DOHH2 (cell line): Measurements from ENCODE around the gene CDK6.

Experiments
- H3F3A ChIP-seq: fragments of 200-600 bp; sonication (generic), shearing (Covaris generic); 2 replicates; pipeline ENCODE4 v1.6.0; 2016; ENCODE audit warnings: antibody characterized with exemption, mild to moderate bottlenecking; ENCODE audit not compliant: control insufficient read depth, insufficient read depth
- H3K27ac ChIP-seq: fragments of 200-600 bp; sonication (generic); 2 replicates; pipeline ENCODE4 v1.5.1; 2014; ENCODE audit warnings: low read depth, mild to moderate bottlenecking, low read length, moderate library complexity
- H3K27me3 ChIP-seq: fragments of 200-600 bp; sonication (generic); 2 replicates; pipeline ENCODE4 v1.6.1; 2014; ENCODE audit warnings: mild to moderate bottlenecking, low read length, mixed read lengths; ENCODE audit not compliant: control insufficient read depth
- H3K36me3 ChIP-seq: fragments of 200-600 bp; sonication (generic); 2 replicates; pipeline ENCODE4 v1.6.1; 2014; ENCODE audit warnings: mild to moderate bottlenecking, low read length, moderate library complexity, mixed read lengths; ENCODE audit not compliant: control insufficient read depth
- H3K4me1 ChIP-seq: fragments of 200-600 bp; sonication (generic); 2 replicates; pipeline ENCODE4 v1.6.1; 2014; ENCODE audit warnings: mild to moderate bottlenecking, low read length, mixed read lengths; ENCODE audit not compliant: control insufficient read depth
- H3K4me2 ChIP-seq: fragments of 200-600 bp; sonication (generic); 2 replicates; pipeline ENCODE4 v1.6.0; 2014; ENCODE audit warnings: mild to moderate bottlenecking, low read length, moderate library complexity
- H3K4me3 ChIP-seq: fragments of 200-600 bp; sonication (generic); 2 replicates; pipeline ENCODE4 v1.5.1; 2014; ENCODE audit warnings: mild to moderate bottlenecking, low read length, mixed read lengths
- H3K79me2 ChIP-seq: fragments of 200-600 bp; sonication (generic); 2 replicates; pipeline ENCODE4 v1.6.1; 2014; ENCODE audit warnings: mild to moderate bottlenecking, low read length, mixed read lengths; ENCODE audit not compliant: control insufficient read depth
- H3K9me2 ChIP-seq: fragments of 200-600 bp; sonication (generic); replicated peaks from 2 replicates; pipeline ENCODE4 v1.6.1; 2014; ENCODE audit warnings: mild to moderate bottlenecking, low read length, mixed read lengths; ENCODE audit not compliant: control insufficient read depth
- H3K9me3 ChIP-seq: fragments of 200-600 bp; sonication (generic); 2 replicates; pipeline ENCODE4 v1.6.1; 2014; ENCODE audit warnings: antibody characterized with exemption, low read length, mixed read lengths; ENCODE audit not compliant: control insufficient read depth, insufficient read depth
- H4K20me1 ChIP-seq: fragments of 200-600 bp; sonication (generic); 2 replicates; pipeline ENCODE4 v1.6.0; 2014; ENCODE audit warnings: low read depth, mild to moderate bottlenecking, antibody characterized with exemption, low read length, moderate library complexity; ENCODE audit not compliant: control insufficient read depth, insufficient read depth
- CTCF ChIP-seq: fragments of 200-600 bp; sonication (generic); IDR thresholded peaks from one replicate; pipeline ENCODE4 v1.5.1; 2014; ENCODE audit warnings: antibody characterized with exemption, mild to moderate bottlenecking, low read depth, low read length; ENCODE audit not compliant: poor library complexity, severe bottlenecking
- EZH2phosphoT487 ChIP-seq: fragments of 200-600 bp; sonication (generic); IDR thresholded peaks from 2 replicates; pipeline ENCODE4 v1.6.1; 2017; ENCODE audit warnings: borderline replicate concordance, mild to moderate bottlenecking, antibody characterized with exemption, low read length, moderate library complexity, mixed read lengths

Gene CDK6

GRCh38 chr7:92749327-92749755 is 87.0 kb downstream of the CDK6 start:
- H3K4me3 ChIP-seq, result no peak overlapping the region
- H3F3A ChIP-seq, result no peaks in the 10 kb centered on the region
- 0 out of 2 replicates have a peak, but pooled peaks cover 2% of the 10 kb centered on the region for H3K4me1 ChIP-seq
- no peak overlapping the region for H3K27ac ChIP-seq
- no peaks in the 10 kb centered on the region for H3K9me3 ChIP-seq
- no peaks in the 10 kb centered on the region for H3K27me3 ChIP-seq
- H3K4me2 ChIP-seq, result no peak overlapping the region
- TF ChIP-seq EZH2phosphoT487 (no peak), CTCF (no peak)
- peaks cover 39% of the 10 kb centered on the region for H3K79me2 ChIP-seq
- H4K20me1 ChIP-seq, result no peaks in the 10 kb centered on the region
- H3K36me3 ChIP-seq, result peaks cover 8% of the 10 kb centered on the region
- no peaks in the 10 kb centered on the region for H3K9me2 ChIP-seq

DNA sequence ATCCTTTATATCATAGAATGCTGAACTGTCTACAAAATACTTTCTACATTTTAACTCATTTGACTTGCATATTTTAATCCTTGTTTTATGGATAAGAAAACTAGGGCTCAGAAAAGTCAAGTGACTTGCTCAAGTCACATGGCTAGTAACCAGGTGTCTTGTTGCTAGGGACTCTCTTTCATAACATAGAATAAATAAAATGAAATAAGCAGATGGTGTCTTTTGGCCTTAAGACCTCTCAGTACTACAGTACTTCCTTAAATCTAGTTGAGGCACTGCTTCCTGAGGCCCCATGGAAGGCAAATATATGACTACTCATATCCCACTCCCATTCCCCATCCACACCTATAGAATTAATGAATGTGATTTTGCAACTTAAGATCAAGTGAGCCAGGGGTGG is 87.9 kb downstream of the CDK6 start:
- no peaks in the 10 kb centered on the region for H4K20me1 ChIP-seq
- no peak overlapping the region for H3K4me3 ChIP-seq
- H3K79me2 ChIP-seq, result peaks cover 37% of the 10 kb centered on the region
- H3K27me3 ChIP-seq, result no peaks in the 10 kb centered on the region
- H3K36me3 ChIP-seq, result peaks cover 8% of the 10 kb centered on the region
- H3K4me2 ChIP-seq, result no peak overlapping the region
- no peaks in the 10 kb centered on the region for H3F3A ChIP-seq
- H3K9me2 ChIP-seq, result no peaks in the 10 kb centered on the region
- no peaks in the 10 kb centered on the region for H3K9me3 ChIP-seq
- 0 out of 2 replicates have a peak, but pooled peaks cover 2% of the 10 kb centered on the region for H3K4me1 ChIP-seq
- no peak overlapping the region for H3K27ac ChIP-seq
- TF ChIP-seq EZH2phosphoT487 (no peak), CTCF (no peak)

GRCh38 chr7:92747041-92747835 is 89.1 kb downstream of the CDK6 start:
- Histone ChIP-seq H3K79me2 (peaks cover 37% of the 10 kb centered on the region), H3K4me2 (no peak overlapping the region), H3K9me2 (no peaks in the 10 kb centered on the region), H4K20me1 (no peaks in the 10 kb centered on the region), H3K4me1 (0 out of 2 replicates have a peak, but pooled peaks cover 2% of the 10 kb centered on the region), H3K36me3 (peaks cover 8% of the 10 kb centered on the region), H3K4me3 (no peak overlapping the region), H3K9me3 (no peaks in the 10 kb centered on the region), H3K27me3 (no peaks in the 10 kb centered on the region), H3K27ac (no peak overlapping the region), H3F3A (no peaks in the 10 kb centered on the region)
- TF ChIP-seq CTCF, result no peak
- TF ChIP-seq EZH2phosphoT487, result no peak
